Fibroblast of skin of left biceps (primary cell): ENCODE data around the gene GPC3.
A peak's percentile ranks its signal among the peaks of the same experiment; 100 is the strongest.

Experiments
- DNase-seq, 2 experiments: peaks; one replicate each; pipeline ENCODE4 v3.0.0-alpha.2; 2013; ENCODE audit warnings: low read depth in 2 of 2

Gene GPC3

DNA sequence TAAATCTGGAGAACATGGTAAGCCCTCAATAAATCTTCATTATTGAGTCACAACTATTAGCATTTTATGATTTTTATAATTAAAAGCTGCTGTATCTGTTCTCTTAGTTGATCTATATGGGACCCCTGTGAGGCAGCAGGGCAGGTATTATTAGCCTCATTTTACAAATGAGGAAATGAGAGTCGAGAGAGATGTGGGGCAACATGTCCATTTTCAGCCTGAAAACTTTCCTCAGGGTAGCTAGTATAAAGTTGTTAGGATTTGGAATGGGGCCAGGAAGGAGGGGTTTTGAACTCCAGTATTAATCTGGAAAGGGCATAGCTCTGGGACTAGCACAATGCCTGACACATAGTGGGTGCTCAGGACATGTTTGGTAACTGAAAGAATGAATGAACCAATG is 378.4 kb downstream of the GPC3 start:
- DNase-seq = no peak

DNA sequence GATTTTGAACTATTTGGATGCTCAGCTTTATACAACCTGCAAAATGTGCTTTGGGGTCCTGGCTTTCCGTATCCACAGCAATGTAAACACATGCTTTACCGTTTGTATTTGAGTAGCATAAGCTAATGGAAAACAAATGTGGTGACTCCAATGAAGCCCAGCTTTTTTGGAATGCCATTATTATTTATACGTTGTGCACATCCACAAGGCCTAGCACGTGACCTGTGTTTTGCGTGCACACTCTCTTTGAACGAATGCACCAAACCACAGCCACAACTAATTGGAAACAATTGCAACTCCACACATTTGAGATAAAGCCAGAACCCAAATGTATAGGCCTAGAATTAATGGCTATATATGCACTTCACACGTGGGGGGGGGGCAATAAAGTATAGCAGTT is 380.6 kb downstream of the GPC3 start:
- DNase-seq = peak in 1 of 2 experiments; percentile 65

DNA sequence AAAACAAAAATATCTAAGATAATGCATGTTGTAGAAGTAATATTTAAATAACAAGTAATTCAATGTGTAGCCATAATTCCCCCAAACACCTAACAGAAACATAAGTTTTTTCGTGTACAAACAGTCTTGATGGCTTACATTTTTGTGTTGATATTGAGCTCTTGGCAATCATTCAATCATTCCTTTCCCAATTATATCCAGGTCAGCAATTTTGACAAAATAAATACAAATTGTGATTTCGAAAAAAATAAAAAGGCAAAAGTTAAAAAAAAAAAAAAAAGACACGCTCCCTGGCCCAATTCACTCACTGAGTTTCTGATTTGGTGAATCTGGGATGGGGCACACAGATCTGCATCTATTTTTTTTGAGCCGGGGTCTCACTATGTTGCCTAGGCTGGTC is 382.5 kb downstream of the GPC3 start:
- DNase-seq = no peak

DNA sequence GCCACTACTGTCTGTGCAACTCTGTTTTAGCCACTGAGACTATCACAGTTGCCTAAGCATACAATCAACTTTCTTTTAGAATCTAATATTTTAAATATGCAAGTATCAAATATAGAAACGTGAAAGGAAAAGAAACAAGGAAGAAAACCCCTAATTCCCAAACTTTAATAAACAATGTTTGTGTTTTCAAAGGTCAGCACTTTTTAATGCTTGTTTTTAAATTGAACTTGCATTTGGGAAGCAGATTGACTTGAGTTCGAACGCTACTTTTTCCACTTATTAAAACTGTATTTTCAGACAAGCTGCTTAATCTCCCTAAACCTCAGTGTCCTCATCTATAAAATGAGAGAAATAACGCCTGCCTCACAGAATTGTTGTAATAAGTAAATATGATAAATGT is 384.3 kb downstream of the GPC3 start:
- DNase-seq = no peak

DNA sequence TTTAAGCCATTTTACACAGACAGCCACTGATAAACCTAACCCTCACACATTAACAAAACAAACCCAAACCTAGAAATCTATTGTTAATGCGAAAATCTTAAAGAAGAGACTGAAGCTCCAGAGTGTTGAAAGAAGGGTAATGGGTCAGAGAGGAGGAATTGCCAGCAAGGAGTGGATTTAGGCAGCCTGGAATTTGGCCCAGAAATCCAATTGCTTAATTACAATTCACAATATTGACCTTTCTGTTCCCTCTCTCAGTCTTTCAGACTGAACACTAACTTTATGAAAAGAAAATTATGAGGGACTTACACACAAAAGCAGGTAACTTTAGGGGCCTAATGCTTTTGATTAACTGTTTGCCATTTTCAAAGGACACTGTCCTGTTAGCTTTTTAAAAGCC is 384.9 kb downstream of the GPC3 start:
- DNase-seq = no peak

DNA sequence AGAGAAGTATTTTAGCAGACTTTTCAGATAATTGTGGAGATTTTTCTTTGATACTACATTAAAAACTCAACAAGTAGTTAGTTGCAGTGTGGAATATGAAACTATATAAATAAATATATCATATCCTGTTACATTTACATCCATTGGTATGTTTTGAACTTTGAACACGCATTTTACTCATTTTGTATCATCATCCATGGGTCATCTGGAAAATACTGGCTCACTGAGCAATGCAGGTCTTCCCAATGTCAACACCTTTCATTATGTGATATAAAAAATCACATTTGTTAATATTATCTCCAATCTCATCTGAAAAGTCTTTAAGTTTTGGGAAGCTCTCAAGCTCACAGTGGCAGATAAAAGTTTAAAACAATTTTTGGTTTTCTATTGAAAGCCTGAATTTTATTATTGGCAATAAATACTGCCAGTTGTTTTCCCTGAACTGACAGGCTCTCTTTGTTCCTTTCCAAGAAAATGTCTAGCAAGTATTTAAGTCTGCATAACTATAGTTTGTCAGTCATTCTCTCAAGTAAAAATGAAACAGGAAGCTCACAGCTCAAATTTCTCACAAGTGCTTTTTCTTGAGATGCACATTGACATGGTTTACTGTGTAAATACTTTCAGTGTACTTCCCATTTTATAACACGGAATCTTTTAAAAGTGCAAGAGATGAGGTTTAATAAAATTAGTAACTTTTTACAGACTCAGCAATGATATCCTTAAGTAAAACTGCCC is 386.6 kb downstream of the GPC3 start:
- DNase-seq = peak in 1 of 2 experiments; percentile 45

DNA sequence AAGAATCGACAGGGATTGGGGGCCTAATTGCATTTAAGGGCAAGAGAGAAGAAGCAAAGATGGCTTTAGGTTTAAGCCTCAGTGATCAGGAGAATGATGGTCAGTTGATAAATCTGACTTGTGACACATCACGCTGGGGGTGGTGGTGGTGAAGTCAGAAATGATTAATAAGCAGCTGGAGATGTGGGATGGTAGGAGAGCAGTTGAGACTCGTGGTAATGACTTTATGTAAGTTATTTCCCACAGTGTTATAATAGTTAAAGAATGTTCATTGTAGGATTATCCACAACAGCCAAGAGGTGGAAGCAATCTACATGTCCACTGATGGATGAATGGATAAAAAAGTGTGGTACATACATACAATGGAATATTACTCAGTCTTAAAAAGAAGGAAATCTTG is 391.2 kb downstream of the GPC3 start:
- no peak for DNase-seq

DNA sequence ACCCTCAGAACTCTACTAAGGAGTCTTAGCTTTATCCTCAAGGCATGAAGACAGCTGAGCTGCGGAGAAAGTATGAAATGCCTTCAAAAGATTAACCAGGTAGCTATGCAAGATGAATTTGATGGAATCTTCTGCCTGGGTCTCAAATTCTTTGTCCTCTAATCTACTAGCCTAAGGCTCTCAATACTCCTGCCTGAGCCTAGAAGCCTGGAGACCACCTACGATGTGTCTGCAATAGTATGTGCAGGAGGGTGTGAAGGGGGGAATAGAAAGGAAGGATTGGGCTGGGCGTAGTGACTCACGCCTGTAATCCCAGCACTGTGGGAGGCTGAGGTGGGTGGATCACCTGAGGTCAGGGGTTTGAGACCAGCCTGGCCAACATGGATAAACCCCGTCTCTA is 391.9 kb downstream of the GPC3 start:
- no peak for DNase-seq

DNA sequence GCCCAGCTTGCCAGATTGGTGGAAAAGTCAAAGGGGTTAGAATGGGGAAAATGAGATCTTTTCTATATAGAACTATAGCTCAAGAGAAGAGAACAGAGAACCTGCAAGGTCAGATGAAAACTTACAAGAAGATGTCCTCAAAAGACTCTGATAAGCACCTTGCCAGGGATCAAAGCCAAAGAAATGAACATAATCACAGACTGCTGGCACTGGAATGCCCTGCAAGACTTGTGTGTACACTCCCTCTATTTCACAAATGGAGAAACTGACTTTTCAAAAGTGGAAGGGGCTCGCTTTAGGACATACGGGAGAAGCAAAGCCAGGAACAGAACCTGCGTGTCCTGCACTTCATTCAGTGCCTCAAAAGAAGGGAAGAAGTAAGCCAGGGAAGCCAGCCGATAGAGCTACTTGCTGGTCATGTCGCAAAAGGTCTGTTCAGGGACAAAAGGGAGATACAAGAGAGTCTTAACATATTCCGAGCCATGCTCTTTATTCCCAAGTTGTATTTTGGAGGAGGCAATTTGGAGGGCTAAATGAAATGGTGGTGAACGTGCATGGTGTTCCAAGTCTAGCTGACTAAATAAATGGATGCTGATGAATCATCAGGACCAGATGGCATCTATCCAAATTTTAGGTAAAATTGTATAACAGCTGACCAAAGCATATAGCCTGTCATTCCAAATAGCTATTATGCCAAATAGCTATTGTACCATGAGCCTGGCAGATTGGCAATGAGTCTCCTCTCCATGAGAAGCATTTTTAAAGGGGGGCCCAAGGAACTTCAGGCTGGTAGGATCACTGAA is 394.5 kb downstream of the GPC3 start:
- DNase-seq = no peak

DNA sequence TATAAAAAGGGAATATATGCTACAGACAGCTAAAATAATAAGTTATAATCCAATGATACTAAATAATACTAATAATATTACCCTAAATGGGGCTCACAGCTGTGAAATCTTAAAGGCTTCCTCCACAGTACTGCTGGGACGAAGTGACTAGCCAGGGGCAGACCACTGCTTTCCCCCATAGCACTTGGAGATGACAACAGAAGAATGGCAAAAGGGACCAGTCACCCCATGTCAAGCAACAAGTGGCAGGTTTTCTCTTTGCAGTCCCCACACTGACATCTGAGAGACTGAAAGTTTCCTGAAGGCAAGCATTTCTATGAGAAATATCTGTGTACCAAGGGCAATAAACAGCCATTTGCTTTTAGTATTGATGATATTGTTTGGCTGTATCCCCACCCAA is 396.6 kb downstream of the GPC3 start:
- no peak for DNase-seq

DNA sequence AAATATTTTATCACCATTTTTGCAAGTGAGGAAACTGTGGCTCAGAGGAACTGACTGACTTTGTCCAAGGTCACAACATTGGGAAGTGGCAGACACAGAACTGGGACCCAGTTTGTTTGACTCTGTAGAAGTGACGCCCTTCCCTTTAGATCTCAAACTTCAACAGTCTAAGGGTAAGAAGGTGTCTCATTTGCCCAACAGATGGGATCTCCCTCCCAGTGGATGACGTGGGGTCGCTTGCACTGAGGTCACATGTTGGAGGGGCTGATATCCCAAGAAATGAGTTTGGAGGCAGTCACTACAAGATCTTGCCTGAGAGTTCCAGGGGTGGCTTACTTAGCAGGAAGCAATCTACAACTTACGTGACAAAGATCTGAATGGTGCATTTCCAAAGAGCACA is 397.6 kb downstream of the GPC3 start:
- DNase-seq = no peak

DNA sequence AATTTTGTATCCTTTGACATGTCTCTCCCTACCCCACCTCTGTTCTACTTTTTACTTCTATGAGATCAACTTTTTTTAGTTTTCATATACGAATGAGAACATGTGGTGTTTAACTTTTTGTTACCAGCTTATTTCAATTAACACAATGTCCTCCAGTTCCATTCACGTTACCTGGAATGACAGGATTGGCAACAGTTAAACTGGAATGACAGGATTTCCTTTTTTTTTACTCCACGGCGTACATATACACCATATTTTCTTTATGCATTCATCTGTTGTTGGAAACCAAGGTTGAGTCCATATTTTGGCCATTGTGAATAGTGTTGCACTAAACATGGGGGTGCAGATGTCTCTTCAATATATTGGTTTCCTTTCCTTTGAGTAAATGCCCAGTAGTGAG is 398.3 kb downstream of the GPC3 start:
- DNase-seq = no peak

DNA sequence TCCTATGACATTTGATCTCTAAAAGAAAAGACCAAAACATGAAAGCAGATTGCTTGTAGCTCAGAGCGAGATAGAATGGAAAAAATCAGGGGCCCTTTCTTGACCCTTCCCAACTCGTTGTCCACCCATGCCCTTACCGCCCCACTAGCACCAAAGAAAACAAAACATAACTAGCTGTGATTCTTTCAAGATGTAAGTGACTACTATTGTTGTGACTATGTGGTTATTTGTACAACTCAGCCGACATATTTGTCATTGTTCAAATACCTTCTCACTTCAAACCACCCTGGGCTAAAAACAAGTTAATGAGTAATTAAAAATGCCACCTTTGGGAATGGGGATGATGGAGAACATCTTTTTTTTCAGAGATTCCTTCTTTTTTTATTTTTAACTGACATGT is 399.0 kb downstream of the GPC3 start:
- DNase-seq = no peak

DNA sequence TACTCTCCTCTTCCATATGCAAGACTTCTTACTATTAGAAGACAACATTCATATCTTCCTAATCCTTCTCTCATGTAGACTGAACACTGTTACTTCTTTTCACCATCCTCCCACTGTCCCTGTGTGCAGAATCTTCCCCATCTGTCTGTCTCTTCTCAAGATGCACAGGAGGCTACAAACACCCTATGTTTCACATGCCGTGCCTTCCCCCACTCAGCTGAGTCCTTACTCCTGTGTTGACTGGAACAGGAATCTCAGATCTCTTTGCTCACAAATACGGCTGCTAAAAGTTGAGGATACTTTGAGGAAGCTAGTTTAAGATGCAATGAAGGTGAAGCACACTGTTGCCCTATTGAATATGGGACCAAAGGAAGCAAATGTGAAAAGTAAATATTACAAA is 401.6 kb downstream of the GPC3 start:
- DNase-seq = no peak

DNA sequence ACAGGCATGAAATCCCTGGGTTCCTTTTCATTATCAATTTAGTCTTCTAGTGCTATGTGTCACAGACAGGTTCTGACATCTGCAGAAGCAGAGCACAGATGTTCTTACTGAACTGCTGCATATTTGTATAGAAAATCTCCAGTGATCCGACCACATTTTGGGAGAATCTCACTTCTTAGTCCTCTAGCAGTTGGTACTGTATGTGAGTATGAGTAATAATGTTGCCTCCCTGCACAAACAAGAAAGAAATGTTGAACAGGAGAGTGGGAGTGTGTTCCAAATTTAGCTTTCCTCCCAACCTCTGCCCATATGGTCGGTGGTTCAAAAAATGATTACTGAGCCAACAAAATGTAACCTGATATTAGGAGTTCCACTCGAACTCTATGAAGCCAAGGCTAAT is 404.8 kb downstream of the GPC3 start:
- DNase-seq = peak; percentile 50 to 53

DNA sequence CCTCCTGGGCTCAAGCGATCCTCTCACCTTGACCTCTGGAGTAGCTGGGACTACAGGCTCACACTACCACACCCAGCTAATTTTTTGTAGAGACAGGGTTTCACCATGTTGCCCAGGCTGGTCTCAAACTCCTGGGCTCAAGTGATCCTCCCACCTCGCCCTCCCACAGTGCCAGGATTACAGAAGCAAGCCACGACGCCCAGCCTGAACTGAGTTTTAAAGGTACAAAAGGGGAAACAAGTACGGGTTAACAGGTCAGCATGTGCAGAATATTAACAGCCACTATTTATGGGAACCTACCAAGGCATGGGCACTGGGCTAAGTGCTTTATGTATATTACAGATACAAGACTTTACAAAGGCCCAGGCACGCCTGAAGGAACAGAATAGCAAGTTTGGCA is 405.8 kb downstream of the GPC3 start:
- DNase-seq = no peak

DNA sequence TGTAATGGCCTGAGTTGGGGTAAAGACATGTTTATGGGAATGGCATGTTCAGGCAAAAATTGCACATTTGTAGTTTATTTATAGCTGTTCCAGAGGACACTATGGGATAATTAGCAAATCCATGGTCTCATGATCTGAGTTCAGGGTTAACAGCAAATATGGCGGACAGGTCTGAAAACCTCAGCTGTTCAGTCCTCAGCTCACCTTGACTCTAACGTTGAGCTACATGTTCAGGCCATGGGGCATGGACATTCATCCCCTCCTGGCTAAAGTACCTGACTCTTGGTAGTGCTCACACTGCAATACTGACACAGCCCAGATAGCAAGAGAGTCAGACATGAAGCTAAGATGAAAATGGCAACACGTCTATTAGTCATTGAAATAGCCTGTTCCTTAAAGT is 408.5 kb downstream of the GPC3 start:
- DNase-seq = no peak

DNA sequence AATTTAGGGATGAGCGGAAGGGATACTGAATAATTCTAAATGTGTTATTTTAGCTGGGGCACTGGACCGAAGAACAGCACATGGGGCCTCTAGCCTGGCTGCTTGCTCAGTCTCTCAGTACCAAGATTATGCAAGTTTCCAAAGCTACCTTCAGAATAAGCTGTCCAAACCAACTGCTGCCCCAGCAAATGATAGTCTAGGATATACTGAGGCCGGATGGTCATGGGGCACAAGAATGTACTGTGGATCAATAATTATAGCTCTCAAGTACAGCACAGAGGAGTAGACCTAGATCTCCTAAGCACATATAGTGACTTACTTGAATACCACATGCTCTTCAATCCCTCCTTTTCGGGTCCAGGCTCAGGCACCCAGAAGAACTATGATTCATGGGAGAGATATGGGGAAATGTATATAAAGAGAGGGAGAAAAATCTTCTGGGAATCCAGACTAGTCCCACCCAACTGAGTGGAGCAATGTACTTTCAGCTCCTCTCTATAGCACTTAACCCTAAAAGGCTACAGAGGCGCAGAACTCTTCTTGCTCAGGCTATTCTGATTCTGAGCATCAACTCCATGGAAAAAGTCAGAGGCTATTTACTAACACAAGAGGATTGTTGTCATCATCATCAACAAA is 409.8 kb downstream of the GPC3 start:
- no peak for DNase-seq

DNA sequence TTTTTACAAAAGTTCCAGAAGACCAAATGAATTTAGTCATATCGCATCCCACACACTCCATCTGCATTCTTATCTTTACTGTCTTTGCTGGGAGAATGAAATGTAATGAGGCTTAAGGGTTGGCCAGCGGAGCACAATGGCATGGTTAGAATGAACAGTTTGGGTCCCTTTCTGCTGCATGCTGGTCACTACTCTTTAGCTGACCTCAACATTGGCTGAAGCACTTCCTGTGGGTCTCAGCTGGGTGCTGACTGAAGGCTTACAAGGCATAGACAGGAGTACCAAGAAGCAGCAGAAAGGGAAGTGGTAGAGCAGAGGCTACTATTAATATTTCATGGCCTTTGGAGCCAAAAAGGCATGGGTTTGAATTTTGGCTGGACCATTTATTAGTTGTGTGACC is 410.7 kb downstream of the GPC3 start:
- DNase-seq = no peak

DNA sequence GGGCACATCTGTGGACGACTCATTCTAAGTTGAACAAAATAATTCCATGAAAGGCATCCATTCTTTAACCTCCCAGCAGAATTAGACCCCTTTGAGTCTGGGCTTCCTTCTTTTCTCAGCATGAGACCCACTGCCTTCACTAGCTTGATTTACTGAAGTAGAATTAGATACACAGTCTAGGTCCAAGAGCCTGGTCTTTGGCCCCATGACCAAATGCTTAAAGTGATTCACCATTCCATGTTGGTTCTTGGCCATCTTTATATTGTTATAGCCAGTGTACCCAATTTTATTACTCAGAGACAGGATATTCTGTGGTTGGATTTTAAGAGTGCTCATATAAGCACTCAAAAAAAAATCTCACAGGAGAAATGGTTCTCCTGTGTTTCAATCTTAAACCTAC is 414.8 kb downstream of the GPC3 start:
- DNase-seq = no peak

DNA sequence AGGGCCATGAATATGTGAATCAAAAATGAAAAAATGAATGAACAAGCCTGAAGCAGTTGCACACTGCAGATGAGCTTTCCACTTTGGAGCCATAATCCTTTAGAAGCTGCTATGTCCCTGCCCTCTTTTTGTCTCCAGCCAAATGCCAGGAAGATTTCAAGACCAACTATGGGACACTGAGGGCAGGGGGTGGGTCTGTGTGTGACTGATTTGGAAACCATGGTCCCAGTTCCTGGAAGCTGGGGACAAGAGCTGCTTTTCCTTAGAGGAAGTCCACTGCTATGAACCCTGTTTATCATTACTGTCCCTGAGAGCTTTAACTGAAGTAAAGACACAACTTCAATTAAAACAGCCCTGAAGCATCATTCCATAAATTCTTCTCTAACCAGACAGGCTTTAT is 416.2 kb downstream of the GPC3 start:
- no peak for DNase-seq

DNA sequence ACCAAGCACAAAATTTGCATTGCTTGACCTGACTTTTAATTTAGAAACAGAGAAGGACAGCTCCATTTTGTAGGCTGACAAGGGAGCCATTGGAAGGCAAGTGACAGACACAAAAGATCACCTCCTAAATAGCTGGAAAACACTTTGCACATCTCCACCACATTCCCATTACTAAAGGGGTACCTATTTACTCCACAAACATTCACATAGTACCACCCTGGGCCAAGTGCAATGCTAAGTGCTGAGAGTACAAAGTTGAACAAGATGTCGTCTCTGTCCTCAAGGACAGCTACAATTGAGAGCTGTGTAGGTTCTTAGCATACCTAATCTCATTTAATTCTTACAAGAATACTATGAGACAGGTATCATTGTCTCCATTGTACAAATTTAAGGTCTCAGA is 417.3 kb downstream of the GPC3 start:
- no peak for DNase-seq

DNA sequence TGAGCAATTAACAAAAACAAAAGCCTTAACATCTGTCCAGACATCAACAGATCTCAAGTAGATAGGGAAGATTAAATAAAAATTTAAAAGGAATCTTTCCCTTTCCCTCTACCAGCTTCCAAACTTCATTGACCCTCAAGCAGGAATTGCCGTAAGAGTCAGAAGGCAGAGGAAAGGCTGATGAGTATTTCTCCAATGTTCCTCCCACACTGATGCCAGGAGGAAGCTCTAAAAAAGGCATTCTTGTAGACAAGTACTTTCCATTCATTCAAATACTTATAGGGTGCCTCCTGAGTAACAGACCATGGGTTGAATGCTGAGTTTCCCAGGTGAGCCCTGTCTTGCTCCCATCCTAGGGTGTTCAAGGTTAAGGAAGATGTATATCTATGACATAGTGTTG is 418.5 kb downstream of the GPC3 start:
- no peak for DNase-seq
